ENCODE data around the gene NXPH4. TPM values are rescaled to one million over a fixed set of nuclear protein-coding genes. Genes with fewer than 3 reads are reported as not detected.

The NXPH4 gene
- polyA plus RNA-seq, 1 donor, result 2.8 TPM

DNA sequence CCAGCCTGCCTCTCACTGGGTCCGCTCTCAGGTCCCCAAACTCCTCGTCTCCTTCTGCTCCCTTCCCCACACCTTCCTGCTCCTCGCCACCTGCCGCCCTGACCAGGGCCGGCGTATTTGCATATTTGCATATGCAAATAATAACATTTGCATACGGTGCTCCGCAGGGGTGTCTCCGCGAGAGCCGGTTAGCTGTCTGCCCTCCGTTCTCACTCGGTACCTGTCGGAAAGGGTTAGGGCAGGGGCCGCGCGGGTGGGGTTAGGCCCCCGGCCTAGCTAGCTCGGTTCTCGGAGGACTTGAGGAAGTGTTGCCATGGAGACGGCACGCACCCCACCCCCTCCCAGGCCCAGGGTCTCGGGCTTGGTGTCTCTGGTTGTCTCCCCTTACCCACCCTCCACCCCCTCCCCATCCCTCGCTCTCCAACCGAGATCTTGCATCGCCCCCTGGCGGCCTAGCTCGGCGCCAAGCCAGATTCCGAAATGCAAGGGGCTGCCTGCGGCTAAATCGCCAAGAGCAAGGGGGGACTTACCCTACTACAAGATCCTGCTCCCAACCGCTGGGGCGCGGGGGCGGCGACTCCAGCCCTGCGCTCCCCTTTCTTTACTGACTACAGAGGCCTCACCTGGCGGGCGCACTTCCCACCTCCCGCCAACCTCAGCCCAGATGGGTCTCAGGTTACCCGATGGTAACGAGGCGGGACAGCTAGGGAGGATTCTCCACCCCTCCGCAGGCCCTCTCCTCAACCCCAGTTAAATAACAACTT, 26.3 kb downstream of the NXPH4 start:
- DNase-seq (ENCODE audit: low read depth), result no peak

- no peak for DNase-seq (ENCODE audit: low read depth)
Observed at GRCh38 chr12:57243521-57244311, 27.1 kb downstream of the NXPH4 start.

GRCh38 chr12:57244312-57244696, 27.7 kb downstream of the NXPH4 start:
- DNase-seq (ENCODE audit: low read depth), result no peak

- DNase-seq (ENCODE audit: low read depth), result no peak
Observed at GRCh38 chr12:57247041-57247440, 30.4 kb downstream of the NXPH4 start.

- no peak for DNase-seq (ENCODE audit: low read depth)
Observed at GRCh38 chr12:57248934-57249742, 32.5 kb downstream of the NXPH4 start.

DNA sequence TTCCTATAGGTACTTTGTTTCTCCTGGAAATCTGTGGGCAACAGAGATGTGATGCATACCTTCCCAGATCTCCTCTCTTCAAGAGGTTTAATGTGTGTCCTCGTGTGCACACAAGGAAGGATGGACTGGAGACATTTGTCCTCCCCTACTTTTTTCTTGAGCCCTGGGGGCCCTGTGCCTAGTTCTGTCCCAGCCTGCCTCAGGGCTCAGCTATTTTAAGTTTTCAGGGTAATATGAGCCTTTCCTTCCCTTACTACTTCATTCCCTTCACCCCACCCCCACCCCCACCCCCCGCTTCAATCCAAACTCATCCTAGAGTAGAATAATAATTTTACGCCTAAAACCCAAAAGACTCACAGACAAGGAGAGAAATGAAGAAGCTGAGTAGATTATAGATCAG, 33.9 kb downstream of the NXPH4 start:
- DNase-seq (ENCODE audit: low read depth), result no peak

- DNase-seq (ENCODE audit: low read depth), result no peak
Observed at GRCh38 chr12:57250956-57251355, 34.4 kb downstream of the NXPH4 start, which contains the start of gene STAC3. Gene STAC3, minus strand, starts transcription at chr12:57251187. Its CDS starts 1,551 bp downstream, at chr12:57249636.

- no peak for DNase-seq (ENCODE audit: low read depth)
Observed at GRCh38 chr12:57254506-57255280, 38.1 kb downstream of the NXPH4 start.

GRCh38 chr12:57255916-57256315, 39.3 kb downstream of the NXPH4 start:
- no peak for DNase-seq (ENCODE audit: low read depth)

- DNase-seq (ENCODE audit: low read depth), result no peak
Observed at GRCh38 chr12:57258977-57259970, 42.7 kb downstream of the NXPH4 start.

DNA sequence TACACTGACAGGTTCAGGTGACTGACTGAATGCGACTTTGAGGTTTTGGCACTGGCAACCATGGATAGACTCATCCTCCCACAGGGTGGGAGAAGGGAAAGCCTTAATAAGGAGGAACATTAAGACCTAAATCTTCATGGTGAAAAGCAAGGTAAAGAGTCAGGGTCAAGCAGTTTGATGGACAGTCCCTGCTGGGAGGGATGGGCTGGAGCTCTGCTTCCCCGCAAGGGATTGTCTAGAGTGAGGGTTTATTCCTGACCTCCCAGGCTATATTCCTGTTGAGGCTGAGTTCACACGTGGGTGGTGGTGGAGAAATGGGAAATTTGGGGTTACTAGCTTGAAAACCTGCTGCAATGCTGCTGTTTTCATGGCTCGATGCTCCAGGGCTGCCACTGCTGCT, 43.8 kb downstream of the NXPH4 start:
- DNase-seq (ENCODE audit: low read depth), result no peak

DNA sequence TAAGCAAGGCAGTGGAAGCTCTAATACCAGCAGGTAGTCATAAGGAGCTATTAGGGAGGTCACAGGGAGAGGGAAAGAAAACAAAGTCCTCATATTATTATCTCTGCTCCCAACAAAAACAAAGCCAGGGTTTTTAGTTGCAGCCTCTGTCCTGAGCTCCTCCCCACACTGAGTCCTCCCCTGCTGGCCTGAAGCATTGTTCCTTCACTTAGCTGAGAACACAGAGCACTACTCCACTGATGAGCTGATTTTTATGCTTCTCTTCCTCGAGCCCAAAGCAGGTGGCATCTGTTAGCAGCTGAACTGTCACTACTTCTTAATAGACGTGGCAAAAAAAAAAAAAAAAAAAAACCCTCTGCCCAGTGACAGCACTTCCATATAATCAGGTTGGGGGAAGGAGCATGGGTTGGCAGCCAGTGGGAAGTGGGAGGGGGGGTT, 44.9 kb downstream of the NXPH4 start:
- no peak for DNase-seq (ENCODE audit: low read depth)

GRCh38 chr12:57262126-57262822, 45.7 kb downstream of the NXPH4 start:
- no peak for DNase-seq (ENCODE audit: low read depth)

GRCh38 chr12:57263096-57263495, 46.5 kb downstream of the NXPH4 start:
- DNase-seq (ENCODE audit: low read depth), result no peak

- DNase-seq (ENCODE audit: low read depth), result no peak
Observed at GRCh38 chr12:57266681-57267080, 50.1 kb downstream of the NXPH4 start.

- DNase-seq (ENCODE audit: low read depth), result no peak
Observed at GRCh38 chr12:57268264-57268663, 51.7 kb downstream of the NXPH4 start.

DNA sequence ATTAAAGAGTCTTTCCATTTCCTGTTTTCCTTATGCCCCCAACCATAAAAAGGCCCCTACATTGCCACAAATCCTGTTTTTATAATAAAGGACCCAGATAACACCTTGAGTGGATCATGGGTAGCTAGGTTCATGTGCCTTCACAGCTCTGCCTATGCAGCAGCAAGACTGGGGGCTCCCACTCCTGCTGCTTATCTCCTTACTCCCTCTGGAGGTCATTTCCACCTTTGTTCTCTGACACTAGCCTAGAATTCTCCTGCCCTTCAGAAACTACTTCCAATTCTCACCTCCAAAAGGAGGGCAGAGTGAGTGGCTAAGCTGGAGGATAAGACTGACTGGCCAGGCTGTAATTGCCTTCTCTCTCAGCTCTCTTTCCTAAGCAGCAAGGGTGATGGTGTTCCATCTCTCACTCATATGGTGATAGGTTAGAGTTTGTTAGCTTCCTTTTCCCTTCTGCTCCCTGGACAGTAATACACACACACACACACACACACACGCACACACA, 54.4 kb downstream of the NXPH4 start:
- DNase-seq (ENCODE audit: low read depth), result no peak

- no peak for DNase-seq (ENCODE audit: low read depth)
Observed at GRCh38 chr12:57272337-57273151, 56.0 kb downstream of the NXPH4 start.
